CD4-positive, alpha-beta T cell treated with Interferon gamma for 1 hour (primary cell): Measurements from ENCODE around the gene GBGT1.

ENCODE experiments used
- DNase-seq: peaks from one replicate; pipeline ENCODE4 v3.0.0-alpha.2; 2020

Gene GBGT1

DNA sequence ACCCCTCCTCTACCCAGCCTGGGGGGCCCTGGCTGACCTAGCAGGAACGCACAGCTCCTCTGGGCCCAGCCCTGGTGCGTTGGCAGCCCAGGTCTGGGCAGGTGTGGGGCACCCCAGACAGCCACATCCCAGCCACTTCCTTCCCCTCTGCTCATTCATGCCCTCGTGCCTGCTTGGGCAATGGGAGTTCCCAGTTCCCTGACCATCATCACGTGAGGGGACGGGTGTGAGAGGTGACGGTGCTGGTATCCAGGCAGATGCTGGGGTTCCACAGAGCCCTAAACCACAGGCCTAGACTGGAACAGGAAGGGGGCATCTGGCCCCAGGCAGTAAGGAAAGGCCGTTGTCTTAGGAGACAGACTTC, 51.1 kb downstream of the GBGT1 start:
- DNase-seq, result peak; percentile 90

DNA sequence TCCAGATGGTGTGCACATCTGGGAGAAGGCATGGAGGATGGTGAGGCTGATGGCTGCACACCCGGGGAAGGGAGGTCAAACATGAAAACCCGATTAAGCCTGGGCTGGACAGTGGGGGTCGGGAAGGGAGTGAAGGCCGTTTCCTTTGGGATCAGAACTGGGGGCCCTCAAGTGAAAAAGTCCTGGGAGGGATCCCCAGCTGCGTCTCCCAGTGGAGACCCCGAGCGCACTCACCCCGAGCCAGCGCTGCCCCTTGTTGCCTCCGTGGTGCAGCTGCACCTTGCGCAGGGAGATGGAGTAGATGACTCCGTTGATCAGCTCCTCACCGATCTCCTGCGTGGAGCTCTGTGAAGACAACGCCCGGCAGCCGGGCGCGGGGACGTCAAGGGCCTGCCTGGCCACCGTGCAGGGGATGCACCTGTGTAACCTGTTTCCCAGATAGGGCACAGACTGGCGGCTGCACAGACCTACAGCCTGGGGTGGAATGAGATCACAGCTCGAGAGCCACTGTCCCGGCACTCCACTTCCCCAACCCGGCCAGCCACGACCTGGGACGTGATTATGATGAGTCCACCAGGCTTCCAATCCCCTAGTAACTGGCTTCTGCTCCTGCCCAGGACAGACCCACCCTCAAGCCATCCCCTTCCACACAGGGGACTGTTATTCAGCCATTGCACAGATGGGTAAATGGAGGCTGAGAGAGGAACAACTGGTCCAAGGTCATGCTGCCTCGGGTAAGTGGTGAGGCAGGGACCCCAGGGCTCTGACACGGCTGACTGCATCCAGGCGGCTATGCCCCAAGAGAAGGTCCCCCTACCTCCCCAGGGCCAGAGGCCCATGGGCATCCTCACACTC, 51.7 kb downstream of the GBGT1 start:
- DNase-seq, result peak; percentile 18

DNA sequence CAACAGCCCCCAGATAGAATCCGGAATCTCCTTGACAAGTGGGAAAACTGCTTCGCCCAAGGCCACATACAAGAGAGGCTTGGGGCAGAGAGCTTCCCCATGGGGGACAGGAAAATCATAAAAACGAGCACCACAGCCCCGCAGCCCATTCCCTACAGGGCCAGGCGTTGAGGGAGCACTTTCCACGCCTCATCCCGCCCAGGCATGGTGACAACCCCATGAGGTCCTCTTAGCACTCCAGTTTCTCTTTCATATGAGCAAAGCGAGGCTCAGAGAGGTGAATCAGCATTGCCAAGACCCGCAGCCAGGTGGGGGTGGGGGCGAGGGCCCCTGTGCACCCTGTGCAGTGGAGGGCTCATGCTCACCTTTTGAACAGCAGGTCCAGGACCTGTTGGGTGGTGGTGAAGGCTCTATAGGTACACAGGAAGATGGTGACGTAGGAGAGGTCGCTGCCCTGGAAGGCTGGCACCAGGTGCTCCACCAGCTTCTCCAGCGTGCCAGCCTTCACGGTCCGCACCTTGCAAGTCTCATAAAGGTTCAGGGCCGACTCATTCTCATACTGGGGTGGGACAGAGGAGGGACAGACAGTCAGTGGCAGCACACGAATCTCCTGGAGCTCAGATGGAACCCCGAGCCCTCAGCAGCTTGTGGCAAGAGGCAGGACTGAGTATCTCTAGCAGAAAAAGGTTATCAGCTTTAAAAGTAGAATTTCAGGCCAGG, 53.6 kb downstream of the GBGT1 start:
- DNase-seq, result no peak

DNA sequence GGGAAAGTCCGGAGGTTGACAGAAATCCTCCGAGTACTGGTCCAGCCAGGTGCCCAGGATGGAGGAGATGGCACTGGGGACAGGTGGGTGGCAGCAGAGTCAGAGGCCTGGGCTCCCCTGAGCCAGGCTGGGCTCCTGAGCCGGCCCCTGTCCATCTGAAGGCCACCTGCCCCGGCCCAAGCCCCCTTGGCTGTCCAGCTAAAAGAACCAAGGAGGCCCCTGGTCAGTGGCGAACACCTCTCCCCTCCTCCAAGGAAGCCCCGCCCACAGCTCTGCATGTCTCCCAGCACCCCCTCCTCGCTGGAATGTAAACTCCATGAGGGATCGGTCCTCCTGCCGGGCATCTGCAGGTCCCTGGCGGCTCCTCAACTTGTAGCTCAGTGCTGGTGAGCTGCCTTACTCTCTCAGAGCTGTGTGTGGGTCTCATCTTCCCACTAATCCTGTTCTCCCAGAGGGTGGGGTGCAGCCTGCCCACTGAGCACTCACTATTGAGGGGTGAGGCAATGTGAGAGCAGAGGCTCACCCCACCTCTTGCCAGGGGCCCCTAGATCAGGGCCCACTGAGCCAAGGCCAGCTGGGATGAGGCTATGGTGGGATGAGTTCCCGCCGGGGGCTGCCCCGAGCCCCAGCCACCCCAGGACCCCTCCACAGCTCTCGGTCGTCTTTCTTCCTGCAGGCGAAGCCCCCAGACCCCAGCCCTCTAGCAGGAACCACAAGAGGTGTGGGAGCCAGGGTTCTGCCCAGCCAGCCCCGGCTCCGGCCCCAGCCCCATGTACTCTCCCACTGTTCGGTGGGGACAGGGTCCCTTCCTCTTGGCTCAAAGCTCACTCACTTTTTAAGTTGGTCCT, 54.7 kb downstream of the GBGT1 start:
- DNase-seq, result peak; percentile 0

DNA sequence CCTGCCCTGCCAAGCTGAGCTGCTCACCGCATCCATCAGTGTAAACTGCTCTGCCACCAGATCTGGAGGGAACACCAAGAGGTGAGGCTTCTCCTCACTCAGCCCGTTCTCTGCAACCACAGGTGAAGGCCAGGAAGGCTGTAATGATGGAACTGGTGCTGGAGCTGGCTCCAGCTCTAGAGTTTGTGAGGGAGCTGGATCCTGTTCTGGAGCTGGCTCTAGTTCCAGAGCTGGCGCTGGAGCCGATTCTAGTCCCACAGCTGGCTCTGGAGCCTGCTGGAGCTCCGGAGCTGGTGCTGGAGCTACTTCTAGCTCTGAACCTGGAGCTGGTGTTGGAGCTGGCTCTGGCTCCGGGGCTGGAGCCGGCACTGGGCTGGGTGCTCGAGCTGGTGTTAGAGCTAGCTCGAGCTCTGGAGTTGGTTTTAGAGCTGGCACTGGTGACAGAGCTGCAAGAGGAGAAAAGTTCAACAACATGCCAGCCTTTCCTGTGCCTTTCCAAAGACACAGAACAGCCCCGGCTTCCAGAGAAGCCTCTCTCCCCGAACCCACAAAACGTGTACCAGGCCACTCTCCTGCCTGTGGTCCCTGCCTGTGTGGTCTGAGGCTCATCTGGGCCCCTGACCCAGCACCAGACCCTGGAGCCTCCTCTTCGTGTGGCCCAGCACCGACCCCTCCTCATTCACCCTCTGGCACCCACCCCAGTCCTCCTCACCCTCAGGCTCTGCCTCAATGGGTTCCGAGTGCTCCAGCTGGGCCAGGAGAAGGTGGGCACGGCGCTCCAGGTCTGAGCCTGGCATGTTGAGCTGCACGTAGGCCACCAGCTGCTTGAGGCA, 55.5 kb downstream of the GBGT1 start:
- DNase-seq, result no peak

DNA sequence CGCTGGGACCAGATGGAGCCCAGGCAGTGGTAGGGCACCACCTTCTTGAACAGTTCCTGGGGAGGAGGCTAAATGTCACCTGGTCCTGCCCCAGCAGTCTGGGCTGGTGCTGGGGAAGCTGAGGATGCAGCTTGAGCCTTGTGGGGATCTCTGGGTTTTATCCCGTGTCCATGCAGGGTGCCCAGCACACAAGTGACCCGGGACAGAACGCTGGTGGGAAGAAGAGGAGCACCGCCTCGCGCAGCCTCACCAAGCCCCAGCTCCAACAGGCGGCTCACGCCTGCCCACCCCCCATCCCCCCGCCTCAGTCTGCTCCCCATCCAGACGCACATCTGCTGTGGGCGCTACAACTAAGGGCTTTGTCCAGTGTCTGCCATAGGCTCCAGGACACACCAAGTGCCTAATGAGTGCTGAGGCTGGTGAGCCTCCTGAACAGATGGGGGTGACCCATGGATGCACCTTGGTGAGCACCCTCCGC, 56.4 kb downstream of the GBGT1 start:
- DNase-seq, result no peak

DNA sequence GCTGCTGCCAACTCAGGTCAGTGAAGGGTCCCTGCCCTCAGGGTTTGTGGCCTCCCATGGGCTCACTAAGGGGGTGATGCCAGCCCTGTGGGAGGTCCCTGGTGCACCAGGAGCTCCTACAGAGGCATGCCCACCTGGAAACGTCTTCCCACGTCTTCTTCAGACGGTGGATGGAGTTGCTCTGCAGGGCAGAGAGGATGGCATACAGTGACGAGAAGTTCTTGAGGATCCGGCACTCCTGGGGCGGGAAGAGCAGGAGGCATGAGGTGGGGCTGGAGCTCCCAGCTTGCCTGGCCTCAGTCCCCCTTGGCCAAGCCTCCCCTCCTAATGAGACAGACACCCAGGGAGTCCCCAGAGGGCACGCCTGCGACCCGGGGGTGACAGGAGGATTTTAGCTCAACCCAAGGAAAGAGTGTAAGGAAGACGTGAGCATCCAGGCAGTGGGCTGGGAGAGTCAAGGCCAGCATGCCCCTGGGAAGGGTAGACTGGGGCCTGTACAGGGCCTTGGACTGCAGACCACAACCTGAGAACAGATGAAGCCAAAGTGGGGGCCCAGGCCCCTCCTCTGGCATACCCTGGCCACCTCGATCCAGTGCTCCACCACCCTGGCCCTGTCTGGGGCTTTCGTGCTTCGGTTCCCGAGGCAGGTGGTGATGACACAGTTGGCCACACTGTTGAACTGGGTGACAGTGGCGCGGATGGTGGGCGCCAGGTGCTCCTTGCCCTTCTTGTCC, 57.0 kb downstream of the GBGT1 start:
- no peak for DNase-seq

DNA sequence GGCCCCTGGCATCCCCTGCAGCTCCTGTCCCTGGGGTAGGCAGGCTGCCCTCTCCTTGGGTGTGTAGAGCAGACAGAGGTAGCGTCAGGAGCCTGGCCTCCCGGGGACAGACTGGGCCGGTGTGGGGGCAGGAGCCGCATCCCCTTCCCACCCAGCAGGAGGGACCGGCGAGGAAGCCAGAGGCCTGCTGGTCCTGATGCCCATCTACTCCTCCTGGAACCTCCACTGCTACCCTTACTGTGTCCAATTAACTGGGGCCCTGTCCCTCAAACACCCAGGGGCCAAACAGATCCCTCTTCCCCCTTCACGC, 58.3 kb downstream of the GBGT1 start:
- no peak for DNase-seq

DNA sequence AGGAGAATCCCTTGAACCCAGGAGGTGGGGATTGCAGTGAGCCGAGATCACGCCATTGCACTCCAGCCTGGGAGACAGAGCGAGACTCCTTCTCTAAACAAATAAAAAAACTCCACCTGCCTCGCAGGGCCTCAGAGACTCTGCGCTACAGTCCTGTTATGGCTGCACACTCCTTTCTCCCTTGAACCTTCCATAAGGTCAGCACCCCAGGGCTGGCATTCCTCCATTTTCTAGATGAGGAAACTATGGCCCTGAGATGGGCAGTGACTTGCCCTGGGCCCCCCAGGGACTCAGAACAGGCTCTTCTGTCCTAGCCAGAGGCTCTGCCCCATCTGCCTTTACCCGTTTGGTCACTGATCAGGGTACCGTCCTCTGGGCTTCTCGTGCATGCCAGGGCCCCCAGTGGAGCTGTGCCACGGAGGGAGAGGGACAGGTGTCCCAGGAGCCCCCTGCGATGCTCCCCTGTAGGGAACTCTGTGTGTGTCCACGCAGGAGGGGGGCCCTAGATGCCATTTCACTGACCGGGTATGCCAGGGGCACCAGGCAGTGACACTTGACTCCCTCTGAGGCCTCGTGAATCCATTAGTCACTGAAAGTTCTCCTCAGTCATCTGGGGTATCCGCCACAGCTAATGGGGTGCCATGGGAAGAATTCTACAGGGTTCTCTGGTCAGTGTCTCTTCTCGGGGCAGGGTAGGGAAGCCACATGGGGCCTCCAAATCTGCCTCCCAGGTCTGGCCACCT, 58.8 kb downstream of the GBGT1 start:
- DNase-seq, result no peak

DNA sequence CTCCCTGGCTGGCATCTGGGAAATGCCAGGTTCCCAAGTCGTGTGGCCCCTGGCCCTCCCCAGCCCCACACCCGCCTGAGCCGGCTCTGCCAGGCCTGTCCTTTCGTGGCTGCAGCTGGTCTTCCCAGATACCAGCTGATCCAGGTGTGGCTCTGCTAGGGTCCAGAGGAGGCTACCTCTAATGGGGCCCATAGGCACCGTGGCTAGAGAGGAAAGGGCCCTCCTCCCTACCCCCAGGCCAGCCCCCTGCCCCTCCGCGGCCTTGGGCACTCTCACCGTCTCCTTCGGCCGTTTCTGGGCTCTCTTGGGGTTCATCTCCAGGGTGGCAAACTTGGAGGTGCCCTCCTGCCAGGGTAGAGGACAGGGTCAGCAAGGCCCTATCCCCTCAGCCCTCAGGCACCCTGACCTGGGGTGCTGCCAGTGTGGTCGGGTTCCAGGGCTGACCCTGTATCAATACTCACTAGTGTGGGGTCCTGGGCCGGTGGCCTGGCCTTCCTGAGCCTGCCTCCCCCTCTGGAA, 59.7 kb downstream of the GBGT1 start:
- no peak for DNase-seq

DNA sequence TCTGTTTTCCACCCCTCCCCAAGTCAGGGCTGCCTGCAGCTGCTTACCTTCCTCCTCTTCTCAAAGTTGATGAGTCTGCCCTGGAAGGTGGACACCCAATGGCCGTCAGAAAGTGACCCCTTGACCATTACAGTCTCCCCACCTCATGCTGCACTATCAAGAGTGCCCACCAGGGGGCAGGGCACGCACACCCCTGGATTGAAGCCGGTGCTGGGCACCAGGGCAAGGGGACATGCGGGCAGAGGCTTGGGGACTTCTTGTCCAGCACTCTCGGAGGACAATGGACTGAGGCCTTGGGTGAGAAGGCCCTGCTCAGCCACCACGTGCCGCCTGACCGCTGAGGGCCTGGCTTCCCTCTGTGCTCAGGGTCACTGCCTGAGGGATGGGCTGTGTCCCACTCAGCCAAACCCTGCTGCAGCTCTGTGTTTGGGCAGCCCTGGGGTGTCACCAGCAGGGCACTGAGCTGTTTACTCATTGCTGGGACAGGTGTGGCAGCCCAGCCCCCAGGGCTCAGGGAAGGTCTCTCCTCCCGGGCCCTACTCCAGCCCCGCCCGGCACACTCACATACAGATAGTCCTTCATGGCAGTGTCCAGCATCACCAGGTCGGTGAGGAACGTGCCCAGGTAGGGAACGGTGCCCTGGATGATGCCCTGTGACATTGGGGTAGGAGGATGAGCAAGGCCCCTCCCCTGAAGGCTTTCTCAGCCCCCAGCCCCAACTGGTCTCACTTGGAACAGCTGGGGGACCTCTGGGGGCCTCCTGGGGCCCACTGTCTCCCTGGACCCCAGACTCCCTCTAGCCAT, 60.3 kb downstream of the GBGT1 start:
- DNase-seq, result peak; percentile 48
